SK-N-SH (cell line): ENCODE data around the gene UST. TPM values are rescaled to one million over a fixed set of nuclear protein-coding genes. Genes with fewer than 3 reads are reported as not detected.

Source experiments
- CTCF ChIA-PET: fragments of 300-600, 350-600 bp; formaldehyde crosslinking; extraction: SDS; loops from one replicate; lab custom pipeline; 2021; lab: Yijun Ruan, JAX
- POLR2A ChIA-PET: fragments of 350-600 bp; sonication (Branson Sonifier 250); formaldehyde crosslinking; extraction: SDS; loops from one replicate; lab custom pipeline; 2020; ENCODE audit warnings: antibody characterized with exemption, inconsistent platforms; lab: Yijun Ruan, JAX
- DNase-seq: peaks from one replicate; pipeline ENCODE4 v3.0.0; 2012
- H2AFZ ChIP-seq: fragments of 200-600 bp; sonication (generic); 2 replicates; pipeline ENCODE4 v1.8.1; 2016; ENCODE audit warnings: antibody characterized with exemption, mild to moderate bottlenecking, low read depth
- H3F3A ChIP-seq: fragments of 200-600 bp; sonication (generic); replicated peaks from 2 replicates; pipeline ENCODE3; 2016; ENCODE audit warnings: antibody characterized with exemption, mild to moderate bottlenecking; ENCODE audit not compliant: insufficient read depth
- H3K27ac ChIP-seq, 2 experiments: fragments of 200-500 bp in 1 of 2; fragments of 200-600 bp in 1 of 2; sonication (Bioruptor generic) in 1 of 2; sonication (generic), shearing (Covaris generic) in 1 of 2; 2 replicates each; pipeline versions ENCODE4 v1.5.1 to v1.6.1; 2014 to 2016; ENCODE audit warnings: low read depth in 2 of 2, inconsistent platforms in 1 of 2, low read length in 1 of 2, mild to moderate bottlenecking in 1 of 2, mixed read lengths in 1 of 2
- H3K27me3 ChIP-seq: fragments of 200-600 bp; sonication (generic), shearing (Covaris generic); 2 replicates; pipeline ENCODE4 v1.6.1; 2016; ENCODE audit warnings: mixed run types; ENCODE audit not compliant: insufficient read depth
- H3K36me3 ChIP-seq, 2 experiments: fragments of 200-500 bp in 1 of 2; fragments of 200-600 bp in 1 of 2; sonication (Bioruptor generic) in 1 of 2; sonication (generic) in 1 of 2; replicated peaks in 1 of 2; 2 replicates each; pipeline versions ENCODE3 to v1.5.1; 2014 to 2016; ENCODE audit warnings: low read length in 1 of 2, mild to moderate bottlenecking in 1 of 2; ENCODE audit not compliant: insufficient read depth in 2 of 2, control insufficient read depth in 1 of 2
- H3K4me1 ChIP-seq, 2 experiments: fragments of 200-500 bp in 1 of 2; fragments of 200-600 bp in 1 of 2; sonication (Bioruptor generic) in 1 of 2; sonication (generic), shearing (Covaris generic) in 1 of 2; 2 replicates each; pipeline versions ENCODE4 v1.5.1 to v1.6.1; 2014 to 2016; ENCODE audit warnings: low read depth in 1 of 2, low read length in 1 of 2, mixed run types in 1 of 2; ENCODE audit not compliant: insufficient read depth in 2 of 2, control insufficient read depth in 1 of 2
- H3K4me2 ChIP-seq: fragments of 200-600 bp; sonication (generic), shearing (Covaris generic); 2 replicates; pipeline ENCODE4 v1.6.1; 2017; ENCODE audit warnings: mixed run types
- H3K4me3 ChIP-seq, 2 experiments: fragments of 200-500 bp in 1 of 2; fragments of 200-600 bp in 1 of 2; sonication (Bioruptor generic) in 1 of 2; sonication (generic), shearing (Covaris generic) in 1 of 2; 2 replicates each; pipeline versions ENCODE4 v1.5.1 to v1.8.1; 2014 to 2016; ENCODE audit warnings: low read depth in 2 of 2, inconsistent platforms in 1 of 2, low read length in 1 of 2, mild to moderate bottlenecking in 1 of 2, mixed read lengths in 1 of 2, moderate library complexity in 1 of 2
- H3K79me2 ChIP-seq: fragments of 200-600 bp; sonication (generic); 2 replicates; pipeline ENCODE4 v1.8.1; 2017; ENCODE audit warnings: mild to moderate bottlenecking; ENCODE audit not compliant: insufficient read depth
- H3K9ac ChIP-seq: fragments of 200-600 bp; sonication (generic); 2 replicates; pipeline ENCODE4 v1.6.1; 2017; ENCODE audit warnings: mixed run types
- H3K9me2 ChIP-seq: fragments of 200-600 bp; sonication (generic); 2 replicates; pipeline ENCODE4 v1.6.1; 2017; ENCODE audit warnings: mixed run types
- H3K9me3 ChIP-seq: fragments of 200-600 bp; sonication (generic); 2 replicates; pipeline ENCODE4 v1.6.1; 2017; ENCODE audit warnings: mixed run types, mild to moderate bottlenecking, moderate library complexity
- H4K20me1 ChIP-seq: fragments of 200-600 bp; sonication (generic); 2 replicates; pipeline ENCODE4 v1.6.1; 2017; ENCODE audit warnings: mild to moderate bottlenecking, mixed run types; ENCODE audit not compliant: insufficient read depth
- CHD2 ChIP-seq: fragments of 150-350 bp; IDR thresholded peaks from 2 replicates; pipeline ENCODE4 v1.6.1; 2018; ENCODE audit warnings: low read length; ENCODE audit not compliant: partially characterized antibody
- CTCF ChIP-seq: fragments of 200-600 bp; sonication (generic); IDR thresholded peaks from 2 replicates; pipeline ENCODE4 v1.6.1; 2017; ENCODE audit warnings: antibody characterized with exemption, mild to moderate bottlenecking, moderate library complexity
- ELF1 ChIP-seq: IDR thresholded peaks from 2 replicates; pipeline ENCODE4 v1.4.0; 2012
- EP300 ChIP-seq, 2 experiments: IDR thresholded peaks; 2 replicates each; pipeline versions ENCODE4 v1.4.0 to v1.6.1; 2012; ENCODE audit warnings: borderline replicate concordance in 1 of 2, low read depth in 1 of 2, low read length in 1 of 2
- EZH2phosphoT487 ChIP-seq: fragments of 200-600 bp; sonication (generic); IDR thresholded peaks from 2 replicates; pipeline ENCODE4 v1.6.1; 2017; ENCODE audit warnings: low read depth, mixed run types, mild to moderate bottlenecking, antibody characterized with exemption, moderate library complexity, borderline replicate concordance
- FOSL2 ChIP-seq: IDR thresholded peaks from 2 replicates; pipeline ENCODE4 v1.4.0; 2012; ENCODE audit warnings: low read depth, mild to moderate bottlenecking, moderate library complexity, borderline replicate concordance
- FOXJ3 ChIP-seq: sonication (generic); formaldehyde crosslinking; IDR thresholded peaks from 2 replicates; pipeline ENCODE4 v1.5.1; 2020; ENCODE audit warnings: mild to moderate bottlenecking, missing genetic modification reagents
- FOXM1 ChIP-seq: IDR thresholded peaks from 2 replicates; pipeline ENCODE4 v1.4.0; 2012; ENCODE audit warnings: low read depth, mild to moderate bottlenecking
- GABPA ChIP-seq: IDR thresholded peaks from 2 replicates; pipeline ENCODE4 v1.4.0; 2012; ENCODE audit warnings: low read depth, mild to moderate bottlenecking
- GATA2 ChIP-seq: sonication (generic); formaldehyde crosslinking; IDR thresholded peaks from 2 replicates; pipeline ENCODE4 v1.5.0; 2020; ENCODE audit warnings: mild to moderate bottlenecking, missing genetic modification reagents
- JUND ChIP-seq: IDR thresholded peaks from 2 replicates; pipeline ENCODE4 v1.4.0; 2012
- MXI1 ChIP-seq: IDR thresholded peaks from 2 replicates; pipeline ENCODE4 v1.6.1; 2012; ENCODE audit warnings: mild to moderate bottlenecking, low read depth, low read length, improper control_type of control experiment
- NFIC ChIP-seq: IDR thresholded peaks from 2 replicates; pipeline ENCODE4 v1.4.0; 2012; ENCODE audit warnings: borderline replicate concordance
- PBX3 ChIP-seq: IDR thresholded peaks from 2 replicates; pipeline ENCODE4; 2012
- POLR2AphosphoS5 ChIP-seq: IDR thresholded peaks from 2 replicates; pipeline ENCODE4 v1.6.1; 2012; ENCODE audit warnings: low read depth, low read length
- SMC3 ChIP-seq: IDR thresholded peaks from 2 replicates; pipeline ENCODE4 v1.6.1; 2012; ENCODE audit warnings: low read depth, low read length, improper control_type of control experiment
- USF1 ChIP-seq: IDR thresholded peaks from 2 replicates; pipeline ENCODE4 v1.4.0; 2012; ENCODE audit warnings: low read depth, borderline replicate concordance
- WGBS: methylation state at CpG from one replicate; pipeline ENCODE4 v1.1.6; 2017; ENCODE audit warnings: low lambda C conversion rate; 5-methylcytosine and 5-hydroxymethylcytosine counted together
- polyA plus RNA-seq, 3 experiments: library from polyadenylated mRNA; depleted of rRNA; stranded (reverse); fragments of >200 nt; gene quantifications; 2 replicates each; pipeline ENCODE4 v1.2.3, GENCODE V29; 2012
- TF ChIP-seq, protein P1 (sequence below): IDR thresholded peaks from 2 replicates; pipeline ENCODE4 v1.4.0; 2012; ENCODE audit warnings: low read depth
- TF ChIP-seq, protein P2 (sequence below): fragments of 150-350 bp; IDR thresholded peaks from 2 replicates; pipeline ENCODE4 v1.6.1; 2017; ENCODE audit warnings: antibody characterized with exemption, low read length, low read depth, borderline replicate concordance

The UST gene
- polyA plus RNA-seq, 1 of the 3 experiments (the other 2 are of a cell fraction): 1.7 TPM

- WGBS: 26% methylated on average over 5 of the region's 8 CpGs
- no peaks in the 10 kb centered on the region for H3K9me3 ChIP-seq
- H3K4me2 ChIP-seq: no peak overlapping the region
- H3K4me3 ChIP-seq: no peak overlapping the region
- no peak overlapping the region for H2AFZ ChIP-seq
- TF ChIP-seq GABPA: no peak
- no peak for TF ChIP-seq MXI1
- no peak for TF ChIP-seq ELF1
- no peak for TF ChIP-seq GATA2 (CRISPR knock-in tag)
- no peak for TF ChIP-seq JUND
- TF ChIP-seq EZH2phosphoT487: no peak
- no peak for TF ChIP-seq CTCF
- no peak for TF ChIP-seq NFIC
- no peak for TF ChIP-seq FOSL2
- no peak for TF ChIP-seq FOXM1
- no peak for TF ChIP-seq FOXJ3
- TF ChIP-seq, protein P1, sequence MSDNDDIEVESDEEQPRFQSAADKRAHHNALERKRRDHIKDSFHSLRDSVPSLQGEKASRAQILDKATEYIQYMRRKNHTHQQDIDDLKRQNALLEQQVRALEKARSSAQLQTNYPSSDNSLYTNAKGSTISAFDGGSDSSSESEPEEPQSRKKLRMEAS: no peak
- TF ChIP-seq PBX3: no peak
- TF ChIP-seq CHD2: no peak
- TF ChIP-seq POLR2AphosphoS5: no peak
- TF ChIP-seq USF1: no peak
- no peak for TF ChIP-seq EP300 (IDR thresholded peaks at IDR 0.05; ENCODE audit: borderline replicate concordance in 1 of 2, low read depth in 1 of 2, low read length in 1 of 2)
- TF ChIP-seq SMC3: no peak
- TF ChIP-seq, protein P2, sequence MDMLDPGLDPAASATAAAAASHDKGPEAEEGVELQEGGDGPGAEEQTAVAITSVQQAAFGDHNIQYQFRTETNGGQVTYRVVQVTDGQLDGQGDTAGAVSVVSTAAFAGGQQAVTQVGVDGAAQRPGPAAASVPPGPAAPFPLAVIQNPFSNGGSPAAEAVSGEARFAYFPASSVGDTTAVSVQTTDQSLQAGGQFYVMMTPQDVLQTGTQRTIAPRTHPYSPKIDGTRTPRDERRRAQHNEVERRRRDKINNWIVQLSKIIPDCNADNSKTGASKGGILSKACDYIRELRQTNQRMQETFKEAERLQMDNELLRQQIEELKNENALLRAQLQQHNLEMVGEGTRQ: no peak
- TF ChIP-seq, all 33 proteins: peak for 0
- Histone ChIP-seq H3K36me3 (no peaks in the 10 kb centered on the region), H3K9me2 (no peaks in the 10 kb centered on the region), H3K79me2 (no peaks in the 10 kb centered on the region), H3F3A (no peaks in the 10 kb centered on the region), H3K27ac (no peak overlapping the region), H4K20me1 (no peaks in the 10 kb centered on the region), H3K9ac (no peak overlapping the region), H3K27me3 (no peaks in the 10 kb centered on the region; the same call in 1 of the 2 replicates), H3K4me1 (no peaks in the 10 kb centered on the region)
- no peak for DNase-seq
- CTCF ChIA-PET: interaction anchor here (0.9 kb wide), 1 partner anchor 364 kb away, joined by 3 read pairs; no protein-coding TSS in a partner anchor
- POLR2A ChIA-PET: no interaction called here
These were observed 177.6 kb downstream of the UST start for GRCh38 chr6:148924226-148925012.
